ENCODE measurements around the gene RGS2.

DNA sequence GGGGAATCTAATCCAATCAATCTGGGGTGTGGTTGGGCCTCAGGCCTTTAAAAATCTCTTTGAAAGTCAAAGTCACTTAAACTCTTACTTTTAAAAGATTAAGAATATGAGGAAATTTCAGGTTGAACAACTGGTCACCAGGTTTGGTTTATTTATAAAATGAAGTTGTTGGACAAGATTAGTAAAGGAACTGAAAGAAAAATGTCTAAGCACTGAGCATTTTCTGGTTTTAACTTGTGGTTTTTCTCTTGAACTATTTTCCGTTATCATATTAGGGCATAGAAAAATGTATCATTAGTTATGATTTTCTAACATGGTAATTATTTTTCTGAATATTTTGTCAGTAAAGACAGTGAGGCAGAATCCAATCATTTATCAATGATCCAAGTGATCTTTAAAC, 49.6 kb downstream of the RGS2 start:
- no peak for TF ChIP-seq POLR2A (IDR thresholded peaks at IDR 0.05)
- TF ChIP-seq CTCF (IDR thresholded peaks at IDR 0.05), result no peak

Measured in lower leg skin (tissue), 3 donors.